HG02981 (cell line): ENCODE data around the gene CRIP3.

Experiments
- ATAC-seq: cut with Tn5 transposase; IDR thresholded peaks from one replicate; pipeline ENCODE4 v1.9.1; 2021; ENCODE audit warnings: mild to moderate bottlenecking, moderate library complexity; ENCODE audit not compliant: unreplicated experiment

CRIP3 gene

GRCh38 chr6:43258180-43258579 lies 50.4 kb downstream of the CRIP3 start:
- ATAC-seq, result no peak

DNA sequence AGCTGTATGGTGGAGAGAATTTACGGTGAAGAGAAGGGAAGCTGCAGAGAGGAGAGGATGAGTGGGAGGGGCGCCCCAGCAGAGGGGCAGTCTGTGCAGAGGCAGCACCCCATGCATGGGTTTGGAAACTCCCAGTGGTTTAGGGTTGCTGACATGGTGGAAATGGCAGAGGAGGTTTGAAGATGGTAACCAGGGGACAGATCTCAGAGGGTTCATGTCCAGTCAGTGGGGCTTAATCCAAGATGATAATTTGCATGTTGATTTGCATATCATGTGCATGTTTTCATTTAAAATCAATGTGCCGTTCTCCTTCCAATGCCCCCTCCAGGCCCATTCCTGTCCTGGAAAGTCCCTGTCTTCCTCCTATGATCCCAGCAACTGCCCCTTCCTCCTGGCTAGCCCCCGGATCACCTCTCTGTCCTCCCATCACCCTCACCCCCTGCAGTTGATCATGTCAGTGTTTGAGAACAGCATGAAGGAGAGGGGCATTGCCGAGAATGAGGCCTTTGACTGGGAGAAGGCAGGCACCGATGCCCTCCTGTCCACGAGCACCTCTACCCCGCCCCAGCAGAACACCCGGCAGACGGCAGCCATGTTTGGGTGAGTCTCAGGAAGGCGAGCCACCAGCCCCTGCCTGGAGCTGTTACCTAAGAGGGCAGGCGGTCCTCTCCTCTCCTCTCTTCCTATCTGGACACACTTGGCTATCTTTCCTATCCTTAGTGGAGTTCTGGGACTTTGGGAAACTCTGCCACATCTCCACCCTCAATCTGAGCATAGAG lies 51.1 kb downstream of the CRIP3 start:
- no peak for ATAC-seq

GRCh38 chr6:43256670-43257366 lies 51.8 kb downstream of the CRIP3 start:
- ATAC-seq, result no peak
